GM18907 (cell line): ENCODE results near the gene BPIFB3.
"Not testable (repeated sequence)": the region's sequence is repeated elsewhere in the genome, so short reads cannot be mapped to it uniquely, and the experiment has no call there.

ENCODE experiments used
- ATAC-seq: cut with Tn5 transposase; IDR thresholded peaks from one replicate; pipeline ENCODE4 v1.9.1; 2021; ENCODE audit warnings: mild to moderate bottlenecking, moderate library complexity; ENCODE audit not compliant: unreplicated experiment

Gene BPIFB3

GRCh38 chr20:33082546-33082945 is 28.8 kb downstream of the BPIFB3 start:
- ATAC-seq = no peak

- no peak for ATAC-seq
Measured at GRCh38 chr20:33083544-33084340, 30.0 kb downstream of the BPIFB3 start.

- no peak for ATAC-seq
Measured at GRCh38 chr20:33084722-33085121, 31.0 kb downstream of the BPIFB3 start.

GRCh38 chr20:33086052-33086722 is 32.5 kb downstream of the BPIFB3 start:
- ATAC-seq = no peak

- no peak for ATAC-seq
Measured at GRCh38 chr20:33091147-33091546, 37.4 kb downstream of the BPIFB3 start.

- no peak for ATAC-seq
Measured at GRCh38 chr20:33091693-33092092, 38.0 kb downstream of the BPIFB3 start.

GRCh38 chr20:33092361-33092760 is 38.7 kb downstream of the BPIFB3 start:
- no peak for ATAC-seq

GRCh38 chr20:33093074-33093473 is 39.4 kb downstream of the BPIFB3 start:
- no peak for ATAC-seq

GRCh38 chr20:33093582-33093981 is 39.9 kb downstream of the BPIFB3 start:
- ATAC-seq = no peak

GRCh38 chr20:33095249-33095648 is 41.5 kb downstream of the BPIFB3 start:
- ATAC-seq = no peak

GRCh38 chr20:33095902-33096584 is 42.3 kb downstream of the BPIFB3 start:
- ATAC-seq = not testable (repeated sequence)

GRCh38 chr20:33097001-33097400 is 43.3 kb downstream of the BPIFB3 start:
- ATAC-seq = no peak

- ATAC-seq = no peak
Measured at GRCh38 chr20:33099843-33100538, 46.3 kb downstream of the BPIFB3 start.

GRCh38 chr20:33103556-33103955 is 49.9 kb downstream of the BPIFB3 start:
- no peak for ATAC-seq

GRCh38 chr20:33104336-33104735 is 50.6 kb downstream of the BPIFB3 start:
- ATAC-seq = no peak

- no peak for ATAC-seq
Measured at GRCh38 chr20:33105316-33105924, 51.7 kb downstream of the BPIFB3 start.

GRCh38 chr20:33106058-33106620 is 52.4 kb downstream of the BPIFB3 start:
- ATAC-seq = not testable (repeated sequence)

- no peak for ATAC-seq
Measured at GRCh38 chr20:33108661-33109060, 55.0 kb downstream of the BPIFB3 start.

GRCh38 chr20:33110147-33110825 is 56.6 kb downstream of the BPIFB3 start:
- no peak for ATAC-seq

GRCh38 chr20:33111306-33111705 is 57.6 kb downstream of the BPIFB3 start:
- no peak for ATAC-seq
